ENCODE data around the gene PCDHGA9.

DNA sequence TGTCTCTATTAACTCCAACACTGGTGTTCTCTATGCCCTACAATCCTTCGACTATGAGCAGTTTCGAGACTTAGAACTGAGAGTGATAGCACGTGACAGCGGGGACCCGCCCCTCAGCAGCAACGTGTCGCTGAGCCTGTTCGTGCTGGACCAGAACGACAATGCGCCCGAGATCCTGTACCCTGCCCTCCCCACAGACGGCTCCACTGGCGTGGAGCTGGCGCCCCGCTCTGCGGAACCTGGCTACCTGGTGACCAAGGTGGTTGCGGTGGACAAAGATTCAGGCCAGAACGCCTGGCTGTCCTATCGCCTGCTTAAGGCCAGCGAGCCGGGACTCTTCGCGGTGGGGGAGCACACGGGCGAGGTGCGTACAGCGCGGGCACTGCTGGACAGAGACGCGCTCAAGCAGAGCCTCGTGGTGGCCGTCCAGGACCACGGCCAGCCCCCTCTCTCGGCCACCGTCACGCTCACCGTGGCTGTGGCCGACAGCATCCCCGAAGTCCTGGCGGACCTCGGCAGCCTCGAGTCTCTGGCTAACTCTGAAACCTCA, 20.2 kb downstream of the PCDHGA9 start:
- TF ChIP-seq POLR2A (IDR thresholded peaks at IDR 0.05; ENCODE audit: low read depth, low read length) = no peak
- TF ChIP-seq POLR2AphosphoS5 (IDR thresholded peaks at IDR 0.05; ENCODE audit: low read depth, low read length) = no peak
- no peak for TF ChIP-seq TAF1 (IDR thresholded peaks at IDR 0.05; ENCODE audit: borderline replicate concordance, low read depth, low read length)

Data from GM12892 (cell line).